Subcutaneous adipose tissue (tissue), 4 donors: Measurements from ENCODE around the gene ATP9B. TPM values are rescaled to one million over a fixed set of nuclear protein-coding genes. Genes with fewer than 3 reads are reported as not detected.

ENCODE experiments used
- CTCF ChIP-seq: fragments of 450-650 bp; IDR thresholded peaks from one replicate; pipeline ENCODE4 v1.5.1; 2016; ENCODE audit warnings: low read depth, mild to moderate bottlenecking, control low read depth, antibody characterized with exemption, moderate library complexity
- total RNA-seq, 4 donors: library from RNA; depleted of rRNA; stranded (reverse); fragments of >200 nt; gene quantifications; one replicate each; pipeline ENCODE4 v1.1.0, GENCODE V29; 2016

ATP9B gene
- total RNA-seq, 4 donors from 2014 or later = 38.8 to 58.5 (median 45.3) TPM

- TF ChIP-seq CTCF = no peak
These were observed 48.2 kb downstream of the ATP9B start for GRCh38 chr18:79117385-79117784.

GRCh38 chr18:79117788-79118187 is 48.6 kb downstream of the ATP9B start:
- no peak for TF ChIP-seq CTCF

DNA sequence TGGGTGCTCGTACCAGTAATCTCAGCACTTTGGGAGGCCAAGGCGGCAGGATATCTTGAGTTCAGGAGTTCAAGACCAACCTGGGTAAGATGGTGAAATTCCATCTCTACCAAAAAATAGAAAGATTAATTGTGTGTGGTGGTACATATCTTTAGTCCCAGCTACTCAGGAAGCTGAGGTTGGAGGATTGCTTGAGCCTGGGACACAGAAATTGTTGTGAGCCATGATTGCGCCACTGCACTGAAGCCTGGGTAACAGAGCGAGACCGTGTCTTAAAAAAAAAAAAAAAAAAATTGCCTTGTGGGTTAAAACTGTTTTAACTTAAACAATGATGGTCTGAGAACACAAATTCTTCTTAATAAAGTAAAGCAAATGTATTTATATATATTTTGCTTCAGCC is 49.6 kb downstream of the ATP9B start:
- no peak for TF ChIP-seq CTCF

- TF ChIP-seq CTCF = no peak
These were observed 52.7 kb downstream of the ATP9B start for GRCh38 chr18:79121746-79122474.

DNA sequence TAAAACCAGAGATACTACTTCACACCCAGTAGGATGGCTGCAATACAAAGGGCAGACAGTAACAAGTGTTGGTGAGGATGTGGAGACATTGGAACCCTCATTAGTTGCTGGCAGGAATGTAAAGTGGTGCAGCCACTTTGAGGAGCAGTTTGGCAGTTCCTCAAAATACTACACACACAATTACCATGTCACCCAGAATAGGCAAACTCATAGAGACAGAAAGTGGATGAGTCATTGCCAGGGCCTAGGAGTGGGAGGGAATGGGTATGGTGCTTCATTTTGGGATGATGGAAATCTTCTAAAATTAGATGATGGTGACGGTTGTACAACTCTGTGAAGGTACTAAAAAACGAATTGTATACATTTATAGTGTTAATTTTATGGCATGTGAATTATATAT is 54.8 kb downstream of the ATP9B start:
- TF ChIP-seq CTCF = no peak

DNA sequence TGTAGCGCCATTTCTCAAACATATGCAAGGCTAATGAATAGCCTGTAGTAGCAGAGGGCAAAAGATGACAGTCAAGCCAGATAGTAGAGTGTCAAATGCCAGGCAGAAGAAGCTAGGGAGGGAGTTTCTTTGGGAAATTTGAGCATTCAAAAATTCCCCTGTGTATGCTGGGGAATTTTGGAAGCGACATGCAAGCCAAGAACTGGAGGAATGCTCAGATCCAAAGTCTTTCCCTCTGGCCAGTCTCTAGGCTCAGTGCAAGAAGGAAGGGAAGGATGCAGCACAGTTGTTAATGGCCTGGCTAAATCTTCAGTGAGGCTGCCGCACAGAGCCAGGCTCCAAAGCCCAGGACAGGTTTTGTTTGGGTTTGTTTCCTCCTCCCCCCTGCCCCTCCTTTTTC is 59.9 kb downstream of the ATP9B start:
- TF ChIP-seq CTCF = no peak

- no peak for TF ChIP-seq CTCF
These were observed 64.5 kb downstream of the ATP9B start for GRCh38 chr18:79133724-79134123.
